ENCODE data around the gene POTEC.
"Not testable (repeated sequence)": the region's sequence is repeated elsewhere in the genome, so short reads cannot be mapped to it uniquely, and the experiment has no call there.

POTEC gene

DNA sequence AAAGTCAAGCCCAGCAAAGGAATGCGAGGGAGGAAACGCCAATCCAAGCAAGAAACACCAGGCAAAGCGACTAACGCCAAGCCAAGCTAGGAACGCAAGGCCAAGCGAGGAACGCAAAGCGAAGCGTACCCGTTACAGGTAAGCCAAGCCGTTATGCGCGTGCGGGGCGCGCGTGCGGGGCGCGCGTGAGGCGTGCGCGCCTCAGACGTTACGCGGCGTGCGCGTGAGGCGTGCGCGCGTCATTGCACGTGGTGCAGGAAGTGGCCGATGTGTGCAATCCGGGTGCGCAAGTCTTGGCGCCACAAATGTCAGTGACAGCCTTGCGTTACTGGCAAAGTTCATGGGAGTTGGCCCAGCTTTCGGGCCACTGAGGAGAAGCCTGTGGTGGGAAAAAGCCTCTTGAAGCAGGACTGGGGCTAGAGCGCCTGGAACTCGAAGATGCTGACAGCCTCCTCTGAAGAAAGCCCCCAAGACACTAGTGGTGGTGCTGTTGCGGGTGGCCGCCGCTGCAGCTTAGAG lies at the start of gene POTEC:
TSS of gene POTEC (minus strand) at position 155 of the 519 bp plus-strand sequence. CDS start 454 bp downstream, outside the sequence.
- H3K4me2 ChIP-seq; H3K27ac ChIP-seq; H3K27me3 ChIP-seq; H3K4me3 ChIP-seq; H4K20me1 ChIP-seq; H3K36me3 ChIP-seq; H3K4me1 ChIP-seq; H3K9ac ChIP-seq; H3K9me3 ChIP-seq (replicated peaks in 1 of 11): not testable (repeated sequence)

DNA sequence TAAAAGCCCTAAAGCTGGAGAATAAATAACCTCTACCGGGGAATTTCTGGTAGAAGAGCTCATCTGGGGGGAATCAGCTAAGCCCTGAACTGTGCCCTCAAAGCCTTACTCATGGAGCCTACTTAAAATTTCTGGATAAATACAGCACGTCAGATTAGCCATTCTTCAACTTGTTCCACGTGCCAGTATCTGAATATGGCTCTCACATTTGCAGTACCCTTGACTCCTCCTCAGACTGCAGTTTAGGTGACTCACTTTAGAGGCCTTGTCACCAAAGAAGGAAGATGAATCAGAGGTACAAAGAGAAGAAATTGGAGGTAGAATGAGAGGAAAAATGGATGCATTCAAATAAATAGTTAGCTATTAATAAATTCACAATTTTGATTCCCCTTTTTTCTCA lies 34.6 kb upstream of the POTEC start:
- Histone ChIP-seq H3K4me3 (no peak overlapping the region), H3K27ac (no peak overlapping the region), H3K27me3 (no peaks in the 10 kb centered on the region), H3K4me1 (no peaks in the 10 kb centered on the region), H3K9ac (no peak overlapping the region), H3K9me3 (replicated peaks in 1 of 11) (no peaks in the 10 kb centered on the region), H4K20me1 (no peaks in the 10 kb centered on the region), H3K36me3 (no peaks in the 10 kb centered on the region), H3K4me2 (no peak overlapping the region)
- TF ChIP-seq Cebpa-rat (IDR thresholded peaks at IDR 0.05): no peak

DNA sequence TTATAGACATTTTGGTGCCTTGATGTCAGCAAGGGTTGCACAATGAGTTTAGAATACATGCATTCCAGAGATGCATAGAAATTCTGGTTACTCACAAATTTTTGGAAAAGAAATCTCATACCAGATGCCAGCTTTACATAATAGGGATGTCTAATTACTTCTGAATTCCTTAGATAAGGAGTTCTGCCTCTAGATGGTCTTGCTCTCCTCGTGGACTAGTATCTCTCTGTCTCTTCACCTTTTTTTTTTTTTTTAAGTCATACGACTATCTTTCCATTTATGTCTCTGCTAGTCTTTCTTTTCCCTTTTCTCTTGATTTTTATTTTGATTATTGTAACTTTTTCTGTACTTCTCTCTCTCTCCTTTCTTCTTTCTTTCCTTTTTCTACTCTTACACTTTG lies 16.1 kb upstream of the POTEC start:
- H3K9me3 ChIP-seq (replicated peaks in 1 of 11); H3K9ac ChIP-seq; H4K20me1 ChIP-seq; H3K4me3 ChIP-seq; H3K4me1 ChIP-seq; H3K36me3 ChIP-seq; H3K27me3 ChIP-seq; H3K27ac ChIP-seq; H3K4me2 ChIP-seq: not testable (repeated sequence)

DNA sequence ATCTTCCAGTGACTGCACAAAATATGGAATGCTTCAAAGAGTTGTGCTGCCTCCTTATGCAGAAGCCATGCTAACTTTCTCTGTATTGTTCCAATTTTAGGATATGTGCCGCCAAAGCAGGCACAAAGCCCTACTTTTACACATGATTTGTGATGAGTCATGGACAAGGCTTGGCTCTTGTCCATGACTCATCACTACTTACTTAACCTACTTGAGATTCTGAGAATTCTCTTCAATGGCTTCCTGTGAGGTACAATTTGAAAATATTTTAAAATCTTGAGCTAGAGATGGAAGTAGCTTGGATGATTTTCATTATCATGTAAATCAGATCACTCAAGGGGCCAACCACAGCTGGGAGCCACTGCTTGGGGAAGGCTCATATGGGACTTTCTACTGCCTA lies 11.7 kb downstream of the POTEC start:
- not testable (repeated sequence) for H3K4me1 ChIP-seq

DNA sequence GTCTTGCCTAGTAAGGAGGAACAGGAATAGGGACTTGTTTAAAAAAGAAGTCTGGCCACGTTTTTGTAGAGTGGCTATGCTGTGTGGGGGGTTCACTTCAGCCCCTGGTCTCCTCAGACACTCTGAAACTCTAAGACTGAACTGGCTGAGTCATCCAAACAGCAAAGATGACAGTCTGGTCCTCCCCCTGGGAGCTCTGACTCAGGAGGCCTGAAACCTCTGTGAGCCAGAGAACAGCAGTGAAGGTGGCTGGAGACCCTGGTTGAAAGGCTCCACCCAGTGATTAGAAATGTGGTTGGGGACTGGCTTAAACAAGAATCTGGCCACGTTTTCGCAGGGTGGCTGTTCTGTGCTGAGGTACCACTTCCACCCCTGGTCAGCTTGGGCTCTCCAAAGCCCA lies 32.7 kb downstream of the POTEC start:
- H3K4me3 ChIP-seq; H3K4me1 ChIP-seq; H3K9me3 ChIP-seq (replicated peaks in 1 of 11); H3K36me3 ChIP-seq; H3K27me3 ChIP-seq; H3K4me2 ChIP-seq; H3K27ac ChIP-seq; H3K9ac ChIP-seq; H4K20me1 ChIP-seq: not testable (repeated sequence)

More for the DNA sequence above, 11.7 kb downstream of the POTEC start:
- not testable (repeated sequence) for H3K4me3 ChIP-seq; H3K9ac ChIP-seq; H3K27me3 ChIP-seq; H4K20me1 ChIP-seq; H3K9me3 ChIP-seq (replicated peaks in 1 of 11); H3K36me3 ChIP-seq; H3K27ac ChIP-seq
- 0 out of 22 replicates have a peak overlapping the region, but pooled peaks of 1 of the 11 experiments have one; percentile 35 for H3K4me2 ChIP-seq

- H3K4me1 ChIP-seq; H3K27me3 ChIP-seq; H3K9me3 ChIP-seq (replicated peaks in 1 of 11); H3K4me2 ChIP-seq; H4K20me1 ChIP-seq; H3K4me3 ChIP-seq; H3K36me3 ChIP-seq; H3K27ac ChIP-seq; H3K9ac ChIP-seq: not testable (repeated sequence)
Observed at GRCh38 chr18:14503691-14504090, 39.7 kb downstream of the POTEC start.

DNA sequence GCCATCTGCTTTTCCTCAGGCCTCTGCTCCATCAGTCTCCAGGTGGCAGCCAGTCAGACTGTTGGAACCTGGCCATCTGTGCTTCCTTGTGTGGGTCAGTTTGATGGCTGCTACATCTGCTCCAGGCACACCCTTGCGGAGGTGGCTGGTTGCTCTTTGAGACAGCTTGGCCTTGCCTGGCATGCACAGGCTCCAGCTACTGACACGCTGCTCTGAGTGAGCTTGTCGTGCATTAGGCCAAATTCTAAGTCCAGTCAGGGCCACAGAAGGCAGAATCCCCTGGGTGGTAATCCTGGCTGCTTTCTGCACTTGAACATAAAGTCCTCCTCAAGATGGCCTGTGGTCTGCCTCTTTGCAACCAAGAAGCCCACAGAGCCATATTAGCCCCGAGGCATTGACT lies 41.5 kb downstream of the POTEC start:
- H4K20me1 ChIP-seq; H3K4me2 ChIP-seq; H3K4me3 ChIP-seq; H3K36me3 ChIP-seq; H3K9ac ChIP-seq; H3K27me3 ChIP-seq; H3K4me1 ChIP-seq; H3K9me3 ChIP-seq (replicated peaks in 1 of 11); H3K27ac ChIP-seq: not testable (repeated sequence)

DNA sequence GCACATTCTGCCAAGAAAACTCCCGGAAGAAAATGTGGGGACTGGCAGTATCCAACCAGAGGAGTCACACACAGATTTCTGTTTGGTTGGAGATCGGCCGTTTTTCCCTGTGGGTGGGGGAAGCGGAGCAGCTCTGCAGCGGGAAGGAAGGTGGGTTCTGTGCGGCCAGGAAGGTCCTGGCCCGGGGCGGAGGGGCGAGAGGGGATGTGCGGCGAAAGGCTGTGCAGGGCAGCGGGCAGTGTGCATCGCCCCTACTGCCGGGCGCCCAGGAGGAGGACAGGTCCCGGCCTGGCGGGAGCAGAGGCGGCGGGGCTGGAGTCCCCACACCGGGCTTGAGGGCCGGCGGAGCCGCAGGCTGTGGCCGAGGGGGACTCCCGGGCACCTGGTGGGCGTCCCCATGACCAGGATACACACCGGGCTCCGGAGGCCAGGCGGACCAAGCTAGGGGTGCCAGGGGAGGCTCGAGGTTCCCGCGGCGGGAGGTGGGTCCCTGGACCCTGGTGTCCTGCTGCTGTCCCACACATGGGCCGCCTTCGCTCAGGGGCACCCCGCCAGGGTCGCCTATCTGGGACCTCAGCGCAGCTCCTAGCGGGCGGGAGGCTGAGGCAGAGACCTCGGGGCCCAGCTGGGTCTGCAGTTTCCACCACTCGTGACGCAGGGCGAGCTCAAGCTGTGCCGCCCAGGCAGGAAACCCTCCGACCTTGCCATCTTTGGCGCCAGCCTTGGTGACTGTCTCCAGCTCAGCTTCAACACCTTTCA lies 54.0 kb downstream of the POTEC start:
- H3K27me3 ChIP-seq, H3K4me2 ChIP-seq, H3K4me1 ChIP-seq, H3K36me3 ChIP-seq, H3K27ac ChIP-seq, H3K4me3 ChIP-seq, H3K9ac ChIP-seq, H4K20me1 ChIP-seq: not testable (repeated sequence)
- H3K9me3 ChIP-seq (replicated peaks in 1 of 11): peaks cover 0 to 24% (median 5%) of the 10 kb centered on the region in 11 experiments; a peak in 9 of 22 replicates

DNA sequence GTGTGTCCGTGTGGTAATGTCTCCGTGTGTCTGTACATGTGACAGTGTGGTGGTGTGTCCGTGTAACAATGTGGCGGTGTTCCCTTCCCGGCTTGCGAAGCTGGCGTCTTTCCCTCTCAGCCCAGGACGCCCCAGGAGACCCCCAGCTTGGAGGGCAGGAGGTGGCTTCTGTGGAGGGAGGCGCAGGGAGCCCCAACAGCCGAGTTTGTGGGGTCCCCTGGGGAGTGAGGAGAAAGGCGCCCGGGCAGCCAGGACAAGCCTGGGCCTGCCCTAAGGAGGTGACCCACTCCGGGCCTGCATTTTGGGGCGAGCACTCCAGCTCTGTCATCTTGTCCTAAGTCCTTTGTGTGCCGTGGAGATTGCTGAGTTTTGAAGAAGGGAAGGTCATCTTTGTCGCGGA lies 54.6 kb downstream of the POTEC start:
- not testable (repeated sequence) for H3K27ac ChIP-seq, H3K36me3 ChIP-seq, H3K4me1 ChIP-seq, H4K20me1 ChIP-seq, H3K4me3 ChIP-seq, H3K27me3 ChIP-seq, H3K4me2 ChIP-seq, H3K9ac ChIP-seq
- peaks cover 0 to 24% (median 5%) of the 10 kb centered on the region in 11 experiments; a peak in 9 of 22 replicates for H3K9me3 ChIP-seq (replicated peaks in 1 of 11)

DNA sequence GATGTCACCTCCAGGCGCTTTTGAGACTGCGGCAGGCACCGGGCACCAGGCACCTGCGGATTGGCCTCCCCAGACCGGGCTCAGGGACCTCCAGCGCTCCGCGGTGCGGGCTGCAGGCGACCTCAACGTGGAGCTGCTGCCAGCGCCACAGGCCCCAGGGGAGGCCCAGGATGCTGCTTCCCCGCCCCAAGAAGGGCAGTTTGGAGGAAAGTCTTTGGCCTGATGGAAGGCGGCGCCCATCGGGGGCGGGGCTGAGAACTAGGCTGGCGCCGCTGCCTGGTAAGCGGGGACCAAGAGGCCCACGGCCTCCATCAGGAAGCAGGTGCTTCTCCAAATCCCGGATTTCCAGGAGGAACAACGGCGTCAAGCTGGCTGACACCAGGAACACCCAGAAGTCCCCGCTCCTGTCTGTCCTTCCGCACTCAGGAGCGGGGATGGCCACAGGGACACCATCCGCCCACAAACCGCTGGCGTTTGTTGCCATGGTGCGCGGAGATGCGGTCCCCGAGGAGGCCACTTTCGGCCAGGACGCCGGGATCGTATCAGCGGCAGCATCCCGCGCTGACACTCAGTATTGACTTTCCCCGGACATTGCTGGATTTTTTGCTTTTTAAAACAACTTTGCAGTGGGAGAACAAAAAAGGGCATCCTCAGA lies 56.3 kb downstream of the POTEC start:
- not testable (repeated sequence) for H3K27me3 ChIP-seq, H3K36me3 ChIP-seq, H4K20me1 ChIP-seq, H3K4me2 ChIP-seq, H3K4me3 ChIP-seq, H3K27ac ChIP-seq, H3K4me1 ChIP-seq, H3K9ac ChIP-seq
- H3K9me3 ChIP-seq (replicated peaks in 1 of 11): peaks cover 0 to 24% (median 5%) of the 10 kb centered on the region in 11 experiments; a peak in 9 of 22 replicates

- H3K9me3 ChIP-seq (replicated peaks in 1 of 11): peaks cover 0 to 16% (median 4%) of the 10 kb centered on the region in 11 experiments; a peak in 9 of 22 replicates
- H3K9ac ChIP-seq, H3K4me1 ChIP-seq, H3K4me3 ChIP-seq, H3K4me2 ChIP-seq, H3K27me3 ChIP-seq, H4K20me1 ChIP-seq, H3K36me3 ChIP-seq, H3K27ac ChIP-seq: not testable (repeated sequence)
Observed at GRCh38 chr18:14479076-14479475, 64.3 kb downstream of the POTEC start.

- H3K4me3 ChIP-seq, H3K4me2 ChIP-seq, H3K27me3 ChIP-seq, H3K9ac ChIP-seq, H3K36me3 ChIP-seq, H3K27ac ChIP-seq, H3K4me1 ChIP-seq, H4K20me1 ChIP-seq: not testable (repeated sequence)
- H3K9me3 ChIP-seq (replicated peaks in 1 of 11): peaks cover 0 to 18% (median 4%) of the 10 kb centered on the region in 11 experiments; a peak in 9 of 22 replicates
Observed at GRCh38 chr18:14475520-14475919, 67.9 kb downstream of the POTEC start.

GRCh38 chr18:14474752-14475151 lies 68.6 kb downstream of the POTEC start:
- not testable (repeated sequence) for H3K4me3 ChIP-seq, H3K4me2 ChIP-seq, H3K36me3 ChIP-seq, H3K9ac ChIP-seq, H3K4me1 ChIP-seq, H3K27me3 ChIP-seq, H3K27ac ChIP-seq, H4K20me1 ChIP-seq
- peaks cover 0 to 18% (median 4%) of the 10 kb centered on the region in 11 experiments; a peak in 9 of 22 replicates for H3K9me3 ChIP-seq (replicated peaks in 1 of 11)

Measured in BLaER1 treated with 17β-estradiol and CSF1 and Interleukin-3, amounts not matched to agents 10 nM and 100 nM (cell line).